Mucosa of stomach (tissue), 1 donor: ENCODE measurements around the gene FBXO15.

Experiments
- H3K27me3 ChIP-seq: one replicate; pipeline ENCODE4 v1.7.0; 2013; ENCODE audit warnings: mild to moderate bottlenecking, low read length; ENCODE audit not compliant: control insufficient read depth, insufficient read depth
- H3K36me3 ChIP-seq: one replicate; pipeline ENCODE4 v1.7.0; 2013; ENCODE audit warnings: low read length; ENCODE audit not compliant: control insufficient read depth, insufficient read depth
- H3K4me1 ChIP-seq: one replicate; pipeline ENCODE4 v1.7.0; 2013; ENCODE audit warnings: mild to moderate bottlenecking, low read length; ENCODE audit not compliant: control insufficient read depth, insufficient read depth
- H3K4me3 ChIP-seq: one replicate; pipeline ENCODE4 v1.7.0; 2013; ENCODE audit warnings: low read length
- H3K9ac ChIP-seq: one replicate; pipeline ENCODE4 v1.7.0; 2013; ENCODE audit warnings: mild to moderate bottlenecking, low read length, moderate library complexity
- H3K9me3 ChIP-seq: one replicate; pipeline ENCODE4 v1.7.0; 2013; ENCODE audit warnings: mild to moderate bottlenecking, low read length, moderate library complexity; ENCODE audit not compliant: control insufficient read depth
- donor health status: Pancreatic carcinoma.

Gene FBXO15

DNA sequence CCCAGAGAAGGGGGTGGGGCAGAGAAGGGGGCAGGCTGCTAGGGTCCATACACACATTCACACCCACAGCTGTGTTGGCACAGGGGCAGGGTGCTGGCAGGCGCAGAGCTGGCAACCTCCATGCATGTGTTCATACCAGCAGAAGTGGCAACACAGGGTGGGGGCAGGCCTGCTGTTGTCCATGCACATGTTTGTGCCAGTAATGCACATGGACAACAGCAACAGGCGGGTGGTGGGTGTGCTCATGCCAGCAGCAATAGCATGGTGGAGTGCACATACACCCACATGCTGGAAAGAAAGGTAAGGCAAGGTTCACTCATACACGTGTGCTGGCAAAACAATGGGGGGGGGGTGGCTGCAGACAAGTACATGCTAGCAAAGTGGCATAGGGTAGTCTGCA is 54.7 kb downstream of the FBXO15 start:
- no peak overlapping the region for H3K9ac ChIP-seq
- H3K36me3 ChIP-seq: no peaks in the 10 kb centered on the region
- no peaks in the 10 kb centered on the region for H3K4me1 ChIP-seq
- no peaks in the 10 kb centered on the region for H3K27me3 ChIP-seq
- H3K4me3 ChIP-seq: no peak overlapping the region
- no peaks in the 10 kb centered on the region for H3K9me3 ChIP-seq

DNA sequence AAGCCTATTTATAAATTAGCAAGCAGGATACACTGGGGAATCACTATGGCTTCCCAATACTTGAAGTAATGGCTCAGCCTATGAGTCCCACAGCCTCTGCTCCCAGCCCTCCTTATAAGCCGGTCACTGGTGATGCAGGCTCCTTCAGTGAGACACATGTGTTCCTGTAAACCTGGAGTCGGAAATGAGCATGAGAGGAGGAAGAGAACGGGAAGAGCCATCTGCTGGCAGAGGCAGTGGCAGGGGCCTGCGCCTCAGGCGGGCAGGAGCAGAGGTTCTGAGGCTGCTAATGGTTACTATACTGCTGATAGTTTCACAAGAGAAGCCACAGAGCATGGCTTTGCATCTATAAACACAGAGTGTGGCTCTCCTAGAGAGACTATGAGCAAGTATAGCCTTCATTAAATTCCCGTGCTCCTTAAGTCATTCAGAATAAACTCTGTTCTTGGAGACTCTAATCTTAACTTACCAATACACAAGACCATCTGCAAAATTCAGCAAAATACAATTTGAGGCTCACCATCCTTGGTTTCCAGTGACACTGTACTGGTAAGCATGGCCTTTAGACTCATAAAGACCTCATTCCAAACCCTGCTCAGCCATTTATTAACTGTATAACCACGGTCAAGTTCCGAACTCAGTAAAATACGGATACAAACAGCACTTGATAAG is 63.3 kb downstream of the FBXO15 start:
- H3K9ac ChIP-seq: no peak overlapping the region
- H3K4me3 ChIP-seq: no peak overlapping the region
- no peaks in the 10 kb centered on the region for H3K27me3 ChIP-seq
- no peaks in the 10 kb centered on the region for H3K4me1 ChIP-seq
- no peaks in the 10 kb centered on the region for H3K9me3 ChIP-seq
- no peaks in the 10 kb centered on the region for H3K36me3 ChIP-seq

DNA sequence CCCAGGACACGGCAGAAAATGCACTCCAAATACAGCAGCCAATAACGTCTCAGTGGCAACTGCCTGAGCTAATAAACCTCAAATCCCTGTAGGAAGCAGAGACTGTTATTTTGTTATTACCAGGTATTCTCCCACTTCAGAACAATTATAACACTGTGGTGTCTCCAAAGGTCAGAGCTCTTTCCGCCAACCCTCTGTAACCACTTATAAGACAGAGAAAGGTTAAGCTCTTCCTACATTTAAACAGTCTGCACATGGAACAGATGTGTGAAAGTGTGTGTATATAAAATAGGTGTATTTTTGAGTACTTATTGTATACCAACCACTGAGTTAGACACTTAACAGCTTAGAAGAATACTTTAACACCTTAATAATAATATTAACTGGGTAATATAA is 64.1 kb downstream of the FBXO15 start:
- Histone ChIP-seq H3K27me3 (no peaks in the 10 kb centered on the region), H3K36me3 (no peaks in the 10 kb centered on the region), H3K4me3 (no peak overlapping the region), H3K4me1 (no peaks in the 10 kb centered on the region), H3K9me3 (no peaks in the 10 kb centered on the region), H3K9ac (no peak overlapping the region)

DNA sequence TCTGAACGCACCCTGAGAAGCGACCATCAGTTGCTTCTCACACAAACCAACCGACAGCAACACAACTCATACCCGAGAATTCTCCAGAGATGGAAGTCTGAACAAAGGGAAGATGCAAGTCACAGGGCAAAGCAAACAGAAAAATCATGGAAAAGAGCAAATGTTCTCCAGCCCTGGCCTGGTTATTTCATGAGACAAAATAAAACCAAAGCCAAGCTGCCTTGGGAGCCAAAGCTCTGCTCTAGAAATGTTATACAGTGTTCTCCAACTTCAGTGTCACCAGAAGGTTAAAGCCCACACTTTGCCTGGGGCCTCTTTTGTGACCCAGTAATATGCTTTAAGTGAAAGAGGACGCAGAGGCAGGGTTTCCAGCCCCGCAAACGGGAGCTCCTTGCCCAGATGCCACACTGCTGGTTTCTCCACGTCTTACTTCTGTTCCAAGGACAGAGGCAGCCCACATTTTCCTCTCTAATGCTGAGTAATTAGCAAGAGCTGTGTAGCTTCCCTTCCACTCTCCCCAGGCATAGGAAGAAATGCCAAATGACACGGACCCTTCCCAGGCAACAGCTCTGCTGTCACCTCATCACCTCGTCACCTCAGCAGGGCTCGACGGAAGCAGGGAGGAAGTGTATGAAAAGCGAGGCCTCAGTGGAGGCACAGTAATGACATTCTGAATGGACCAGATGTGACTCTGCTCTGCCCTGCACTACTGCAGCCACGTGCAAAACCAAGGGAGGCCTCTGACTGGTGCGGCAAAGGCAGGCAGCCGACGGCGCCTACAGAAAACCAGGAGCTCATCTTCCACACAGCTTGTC is 64.7 kb downstream of the FBXO15 start:
- no peaks in the 10 kb centered on the region for H3K4me1 ChIP-seq
- H3K4me3 ChIP-seq: no peak overlapping the region
- H3K27me3 ChIP-seq: no peaks in the 10 kb centered on the region
- no peak overlapping the region for H3K9ac ChIP-seq
- H3K36me3 ChIP-seq: no peaks in the 10 kb centered on the region
- no peaks in the 10 kb centered on the region for H3K9me3 ChIP-seq

DNA sequence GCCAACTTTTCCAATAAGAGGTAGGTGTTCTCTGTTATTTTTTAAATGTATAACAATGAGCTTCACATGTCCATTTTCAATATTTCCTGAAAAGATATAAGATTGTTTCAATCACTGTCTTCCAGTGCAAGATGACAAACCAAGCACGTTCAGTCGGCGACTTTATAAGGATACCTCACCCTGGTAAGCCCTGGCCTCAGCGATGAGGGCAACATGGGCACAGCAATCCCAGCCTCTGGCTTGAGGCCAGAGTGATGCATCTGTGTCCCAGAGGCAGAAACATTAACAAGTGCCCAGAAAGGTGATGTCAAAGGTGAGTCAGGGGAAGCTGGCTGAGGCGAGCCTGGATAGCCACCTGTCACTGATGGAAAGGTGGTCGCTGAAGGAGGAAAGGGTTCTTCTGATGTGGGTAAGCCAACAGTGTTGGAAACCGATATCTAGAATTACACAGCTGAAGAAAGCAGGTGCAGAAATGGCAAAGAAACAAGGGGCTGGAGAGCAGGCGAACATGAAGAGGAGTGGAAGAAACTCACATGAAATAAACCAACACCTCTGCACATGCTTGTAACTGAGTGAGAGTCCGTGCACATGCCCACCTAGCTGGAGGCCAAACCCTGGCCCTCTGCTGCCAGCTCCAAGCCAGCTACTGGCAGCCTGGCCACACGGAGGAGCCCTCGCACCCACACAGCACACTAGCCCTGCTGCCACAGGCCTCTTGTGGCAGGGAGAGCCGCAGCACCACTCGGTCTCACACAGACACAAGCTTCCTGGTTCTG is 65.5 kb downstream of the FBXO15 start:
- Histone ChIP-seq H3K9ac (no peak overlapping the region), H3K4me3 (no peak overlapping the region), H3K4me1 (no peaks in the 10 kb centered on the region), H3K9me3 (no peaks in the 10 kb centered on the region), H3K36me3 (no peaks in the 10 kb centered on the region), H3K27me3 (no peaks in the 10 kb centered on the region)

DNA sequence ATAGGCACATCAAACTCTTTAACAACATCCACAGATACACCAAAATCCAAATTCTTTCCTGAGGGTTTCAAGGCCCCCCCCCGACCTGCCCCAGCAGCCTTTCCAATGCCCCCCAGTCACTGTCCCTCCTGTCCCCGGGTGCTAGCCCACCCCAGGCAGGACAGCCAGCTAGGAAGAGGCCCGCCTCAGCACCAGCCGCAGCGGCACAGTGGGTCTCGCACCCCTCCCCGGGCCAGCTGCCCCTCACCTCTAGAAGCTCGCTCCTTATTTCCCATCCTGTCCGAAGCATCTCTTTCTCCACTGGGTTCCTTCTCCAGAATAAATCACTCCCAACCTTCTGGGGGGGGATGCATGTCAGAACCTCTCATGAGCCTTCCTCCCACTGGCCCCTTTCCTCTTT is 69.4 kb downstream of the FBXO15 start:
- no peak overlapping the region for H3K4me3 ChIP-seq
- no peaks in the 10 kb centered on the region for H3K36me3 ChIP-seq
- no peaks in the 10 kb centered on the region for H3K4me1 ChIP-seq
- no peaks in the 10 kb centered on the region for H3K9me3 ChIP-seq
- no peaks in the 10 kb centered on the region for H3K27me3 ChIP-seq
- H3K9ac ChIP-seq: no peak overlapping the region

DNA sequence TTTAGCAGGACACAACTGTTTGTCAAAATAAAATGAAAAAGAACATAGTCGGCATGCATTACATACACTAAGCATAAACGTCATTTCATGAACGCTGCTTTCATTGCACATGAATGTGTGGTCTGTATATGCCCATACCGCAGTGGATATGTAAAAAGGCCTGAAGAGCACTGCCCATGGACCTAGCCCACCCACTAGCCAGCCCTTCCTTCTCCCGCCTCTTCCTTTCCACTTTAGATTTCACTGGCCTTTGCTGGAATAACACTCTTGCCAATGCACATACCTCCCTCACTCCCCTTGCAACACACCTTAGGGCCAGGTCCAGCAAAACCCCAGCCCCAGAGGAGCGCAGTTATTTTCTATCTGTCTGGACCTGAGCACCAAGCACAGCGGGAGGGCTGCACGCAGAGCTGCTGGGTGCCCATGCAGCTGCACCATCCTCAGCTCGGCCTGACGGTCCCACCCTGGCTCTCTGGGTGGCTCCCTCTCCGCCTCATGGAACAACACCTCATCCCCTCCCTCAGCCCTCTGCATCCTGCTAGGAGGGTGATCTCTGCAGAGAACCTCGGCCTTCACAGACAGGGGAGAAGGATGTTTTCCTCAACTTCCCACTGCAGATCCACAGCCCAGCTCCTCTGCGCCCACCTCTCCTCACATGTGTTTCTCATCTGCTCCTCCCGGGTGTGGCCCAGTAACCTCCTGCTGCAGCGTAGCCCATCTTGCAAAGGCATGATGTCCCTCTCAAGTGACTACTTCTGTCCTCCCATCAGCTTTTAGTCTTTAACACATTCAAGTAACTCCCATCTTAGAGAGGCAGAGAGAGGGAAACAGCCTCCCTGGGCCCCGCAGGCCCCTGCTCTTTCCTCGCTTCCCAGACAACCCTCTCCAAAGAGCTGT is 72.7 kb downstream of the FBXO15 start:
- Histone ChIP-seq H3K27me3 (no peaks in the 10 kb centered on the region), H3K4me1 (no peaks in the 10 kb centered on the region), H3K9me3 (no peaks in the 10 kb centered on the region), H3K36me3 (no peaks in the 10 kb centered on the region), H3K9ac (no peak overlapping the region), H3K4me3 (no peak overlapping the region)

GRCh38 chr18:74073957-74074667 is 73.5 kb downstream of the FBXO15 start:
- Histone ChIP-seq H3K27me3 (no peaks in the 10 kb centered on the region), H3K4me1 (no peaks in the 10 kb centered on the region), H3K4me3 (no peak overlapping the region), H3K9me3 (no peaks in the 10 kb centered on the region), H3K9ac (no peak overlapping the region), H3K36me3 (no peaks in the 10 kb centered on the region)

DNA sequence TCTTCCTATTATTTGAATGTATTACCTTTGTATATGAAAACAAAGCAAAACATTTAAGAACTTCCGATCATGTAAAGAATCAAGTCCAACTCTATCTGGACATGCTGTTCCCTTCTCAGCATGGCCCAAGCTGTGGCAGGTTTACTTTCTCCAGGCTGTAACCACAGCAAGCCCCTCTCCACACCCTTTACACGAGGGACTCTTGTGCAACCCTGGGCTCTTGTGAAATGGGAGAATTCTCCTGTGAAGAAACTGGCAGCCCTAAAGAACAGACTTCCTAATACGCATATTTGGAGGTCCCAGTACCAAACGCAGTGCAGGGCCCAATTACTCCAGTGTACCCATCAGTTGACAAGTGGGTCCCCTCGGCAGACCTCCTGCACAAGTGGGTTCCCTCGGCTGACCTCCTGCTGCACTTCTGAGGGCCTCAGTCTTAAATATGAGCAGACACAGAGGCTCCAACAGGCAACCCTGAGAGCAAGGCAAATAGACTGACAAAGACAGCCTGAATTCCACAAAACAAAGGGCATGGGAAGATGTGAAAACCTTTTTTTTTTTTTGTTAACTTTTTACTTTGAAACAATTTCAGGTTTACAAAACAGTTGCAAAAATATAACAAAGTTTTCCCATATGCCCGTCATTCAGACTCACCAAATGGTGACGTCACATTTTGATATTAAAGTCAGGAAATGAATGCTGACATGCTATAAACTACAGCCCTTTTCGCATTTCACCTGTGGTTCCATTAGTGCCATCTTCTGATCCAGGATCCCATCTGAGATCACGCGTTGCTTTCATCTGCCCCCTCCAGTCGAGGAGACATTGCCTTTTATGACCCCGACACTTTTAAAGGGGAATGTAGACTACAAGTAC is 78.2 kb downstream of the FBXO15 start:
- H3K4me1 ChIP-seq: no peaks in the 10 kb centered on the region
- H3K9ac ChIP-seq: no peak overlapping the region
- H3K9me3 ChIP-seq: no peaks in the 10 kb centered on the region
- H3K27me3 ChIP-seq: no peaks in the 10 kb centered on the region
- no peaks in the 10 kb centered on the region for H3K36me3 ChIP-seq
- H3K4me3 ChIP-seq: no peak overlapping the region

GRCh38 chr18:74068296-74068695 is 79.3 kb downstream of the FBXO15 start:
- Histone ChIP-seq H3K9me3 (no peaks in the 10 kb centered on the region), H3K9ac (no peak overlapping the region), H3K4me1 (no peaks in the 10 kb centered on the region), H3K36me3 (no peaks in the 10 kb centered on the region), H3K27me3 (no peaks in the 10 kb centered on the region), H3K4me3 (no peak overlapping the region)
